Measurements from ENCODE around the gene DNAH11. TPM values are rescaled to one million over a fixed set of nuclear protein-coding genes. Genes with fewer than 3 reads are reported as not detected.

Gene DNAH11
- total and polyA plus RNA-seq, 2 of the 8 experiments (the other 6 are each of a cell fraction or from before 2014, with no cell fraction given), result 1.8 to 4.9 TPM

DNA sequence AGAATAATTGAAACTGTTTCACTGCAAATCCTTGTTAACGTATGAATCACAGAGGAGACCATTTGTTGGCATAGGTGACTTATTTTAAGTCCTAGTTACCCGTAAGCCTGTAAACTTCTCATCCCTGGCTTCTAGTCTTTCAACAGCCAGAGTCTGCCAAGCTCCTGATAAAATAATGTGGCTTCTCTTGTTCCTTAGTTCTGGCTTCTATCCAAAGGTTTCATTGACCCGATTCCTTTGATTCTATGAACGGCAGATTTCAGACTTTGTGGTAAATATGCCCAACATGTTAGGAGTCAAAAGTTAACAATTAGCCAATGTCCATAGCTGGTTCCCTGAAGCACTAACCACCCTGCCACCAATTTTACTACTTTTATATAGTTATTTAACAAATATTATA, 23.3 kb downstream of the DNAH11 start:
- Histone ChIP-seq H3K27me3 (replicated peaks in 1 of 4; ENCODE audit: control insufficient read depth in 3 of 4, extremely low read depth in 1 of 4, insufficient read depth in 3 of 4, low read length in 3 of 4) (no peaks in the 10 kb centered on the region), H2BK15ac (ENCODE audit: low read length) (no peak overlapping the region), H3K23ac (ENCODE audit: insufficient read length) (no peak overlapping the region), H3K36me3 (ENCODE audit: control insufficient read depth in 2 of 4, insufficient read depth in 4 of 4, low read length in 3 of 4) (no peaks in the 10 kb centered on the region; a peak in 2 of 8 replicates), H2AK5ac (ENCODE audit: low read depth, low read length) (no peak overlapping the region), H3K4ac (replicated peaks; ENCODE audit: insufficient read length, low read depth, low read length) (no peak overlapping the region), H3K9me3 (ENCODE audit: insufficient read depth in 2 of 2, low read depth in 1 of 2, low read length in 1 of 2) (no peaks in the 10 kb centered on the region), H3K4me3 (ENCODE audit: extremely low read depth in 1 of 4, insufficient read depth in 2 of 4, low read depth in 3 of 4, low read length in 4 of 4) (no peak overlapping the region), H2BK120ac (replicated peaks; ENCODE audit: low read depth, low read length) (no peak overlapping the region), H3K4me2 (ENCODE audit: insufficient read depth in 1 of 2, low read depth in 2 of 2, low read length in 2 of 2) (no peak overlapping the region), H2BK12ac (ENCODE audit: low read depth, low read length) (no peak overlapping the region), H3K56ac (replicated peaks; ENCODE audit: insufficient read length, low read depth, low read length) (no peak overlapping the region), H4K91ac (replicated peaks; ENCODE audit: insufficient read length, low read length) (no peak overlapping the region), H4K8ac (ENCODE audit: extremely low read depth, insufficient read depth, low read length) (no peak overlapping the region), H3K14ac (ENCODE audit: insufficient read length) (no peak overlapping the region), H3K4me1 (replicated peaks in 1 of 4; ENCODE audit: control insufficient read depth in 3 of 4, insufficient read depth in 4 of 4, low read length in 3 of 4) (no peaks in the 10 kb centered on the region; a peak in 1 of 7 replicates), H3K27ac (ENCODE audit: low read depth, low read length) (no peak overlapping the region), H4K20me1 (replicated peaks in 1 of 2; ENCODE audit: control insufficient read depth in 1 of 2, insufficient read depth in 2 of 2, low read length in 2 of 2) (no peaks in the 10 kb centered on the region), H2BK5ac (ENCODE audit: low read depth, low read length) (no peak overlapping the region), H3K79me1 (ENCODE audit: low read depth, low read length) (no peaks in the 10 kb centered on the region), H3K79me2 (ENCODE audit: control insufficient read depth in 1 of 2, insufficient read depth in 2 of 2, low read length in 2 of 2) (no peaks in the 10 kb centered on the region), H3K18ac (ENCODE audit: extremely low read depth, low read length) (no peak overlapping the region), H2BK20ac (ENCODE audit: low read length) (no peak overlapping the region), H4K5ac (ENCODE audit: insufficient read length, low read depth, low read length) (no peak overlapping the region), H3K23me2 (ENCODE audit: low read depth, low read length) (no peaks in the 10 kb centered on the region), H2AFZ (ENCODE audit: low read length) (no peak overlapping the region), H3K9ac (replicated peaks in 1 of 4; ENCODE audit: extremely low read depth in 1 of 4, low read depth in 3 of 4, low read length in 3 of 4) (no peak overlapping the region)
- ChIA-PET POLR2A (ENCODE audit: partially characterized antibody) (no interaction called here), CTCF (ENCODE audit: partially characterized antibody) (interaction anchor here (1.2 kb wide), 1 partner anchor 18 kb away, joined by 3 read pairs; no protein-coding TSS in a partner anchor)
- FAIRE-seq (no peak), DNase-seq (ENCODE audit: low read depth in 1 of 2, low spot score in 2 of 2) (no peak)
- TF ChIP-seq, protein P1, sequence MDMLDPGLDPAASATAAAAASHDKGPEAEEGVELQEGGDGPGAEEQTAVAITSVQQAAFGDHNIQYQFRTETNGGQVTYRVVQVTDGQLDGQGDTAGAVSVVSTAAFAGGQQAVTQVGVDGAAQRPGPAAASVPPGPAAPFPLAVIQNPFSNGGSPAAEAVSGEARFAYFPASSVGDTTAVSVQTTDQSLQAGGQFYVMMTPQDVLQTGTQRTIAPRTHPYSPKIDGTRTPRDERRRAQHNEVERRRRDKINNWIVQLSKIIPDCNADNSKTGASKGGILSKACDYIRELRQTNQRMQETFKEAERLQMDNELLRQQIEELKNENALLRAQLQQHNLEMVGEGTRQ (IDR thresholded peaks at IDR 0.05; ENCODE audit: low read length), result no peak
- 84% methylated on average over 4 of the region's 4 CpGs; no CpG with 5 or more reads in 1 of the 2 experiments for whole genome bisulfite sequencing, 2 experiments (ENCODE audit: extremely low coverage in 1 of 2, insufficient coverage in 1 of 2, insufficient read length in 1 of 2, insufficient replicate concordance in 2 of 2, low coverage in 1 of 2, low lambda C conversion rate in 2 of 2, missing lambda C conversion rate in 1 of 2)
